Astrocyte (in vitro differentiated cells and primary cell): ENCODE measurements around the gene ITGB2.

Experiments used
- EZH2 ChIP-seq: IDR thresholded peaks from 2 replicates; pipeline ENCODE4 v1.6.1; 2012; ENCODE audit warnings: mild to moderate bottlenecking, low read length, inconsistent platforms; ENCODE audit not compliant: insufficient read depth
- TF ChIP-seq, protein P1 (sequence below): IDR thresholded peaks from 2 replicates; pipeline ENCODE4 v1.5.1; 2011; ENCODE audit warnings: low read depth, mild to moderate bottlenecking, inconsistent platforms, low read length, moderate library complexity; ENCODE audit not compliant: insufficient read depth

DNA sequence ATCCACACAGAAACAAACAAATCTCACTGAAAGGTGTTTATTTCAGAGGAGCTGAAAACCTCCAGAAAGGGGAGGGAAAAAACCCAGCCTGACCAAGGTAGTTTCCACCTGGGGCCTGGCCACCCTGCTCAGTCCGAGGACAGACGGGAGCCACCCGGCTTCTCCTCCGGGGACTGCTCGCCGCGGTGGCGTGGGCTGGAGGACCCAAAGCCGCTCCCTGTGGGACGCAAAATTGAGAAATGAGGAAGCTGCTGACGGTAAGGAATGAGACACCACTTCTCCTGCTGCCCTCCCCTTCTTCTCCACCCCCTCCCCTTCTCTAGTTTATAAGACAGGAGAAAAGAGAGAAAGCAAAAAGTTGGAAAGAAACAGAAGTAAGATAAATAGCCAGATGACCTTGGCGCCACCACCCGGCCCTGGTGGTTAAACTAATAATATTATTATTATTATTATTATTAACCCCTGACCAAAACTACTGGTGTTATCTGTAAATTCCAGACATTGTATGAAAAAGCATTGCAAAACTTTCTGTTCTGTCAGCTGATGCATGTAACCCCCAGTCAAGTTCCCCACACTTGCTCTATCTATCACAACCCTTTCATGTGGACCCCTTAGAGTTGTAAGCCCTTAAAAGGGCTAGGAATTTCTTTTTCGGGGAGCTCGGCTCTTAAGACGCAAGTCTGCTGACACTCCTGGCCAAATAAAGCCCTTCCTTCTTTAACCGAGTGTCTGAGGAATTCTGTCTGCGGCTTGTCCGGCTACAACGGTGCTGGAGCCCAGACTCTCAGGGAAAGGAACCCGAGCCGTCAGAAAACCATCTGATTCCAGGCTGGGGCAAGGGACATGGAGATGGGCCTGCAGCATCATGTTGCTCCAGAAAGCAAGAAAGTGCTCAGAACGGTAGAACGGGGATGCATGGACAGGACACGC is 12.5 kb downstream of the ITGB2 start:
- TF ChIP-seq, protein P1, sequence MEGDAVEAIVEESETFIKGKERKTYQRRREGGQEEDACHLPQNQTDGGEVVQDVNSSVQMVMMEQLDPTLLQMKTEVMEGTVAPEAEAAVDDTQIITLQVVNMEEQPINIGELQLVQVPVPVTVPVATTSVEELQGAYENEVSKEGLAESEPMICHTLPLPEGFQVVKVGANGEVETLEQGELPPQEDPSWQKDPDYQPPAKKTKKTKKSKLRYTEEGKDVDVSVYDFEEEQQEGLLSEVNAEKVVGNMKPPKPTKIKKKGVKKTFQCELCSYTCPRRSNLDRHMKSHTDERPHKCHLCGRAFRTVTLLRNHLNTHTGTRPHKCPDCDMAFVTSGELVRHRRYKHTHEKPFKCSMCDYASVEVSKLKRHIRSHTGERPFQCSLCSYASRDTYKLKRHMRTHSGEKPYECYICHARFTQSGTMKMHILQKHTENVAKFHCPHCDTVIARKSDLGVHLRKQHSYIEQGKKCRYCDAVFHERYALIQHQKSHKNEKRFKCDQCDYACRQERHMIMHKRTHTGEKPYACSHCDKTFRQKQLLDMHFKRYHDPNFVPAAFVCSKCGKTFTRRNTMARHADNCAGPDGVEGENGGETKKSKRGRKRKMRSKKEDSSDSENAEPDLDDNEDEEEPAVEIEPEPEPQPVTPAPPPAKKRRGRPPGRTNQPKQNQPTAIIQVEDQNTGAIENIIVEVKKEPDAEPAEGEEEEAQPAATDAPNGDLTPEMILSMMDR: no peak
- TF ChIP-seq EZH2: no peak
